ENCODE measurements around the gene ERG. TPM values are rescaled to one million over a fixed set of nuclear protein-coding genes. Genes with fewer than 3 reads are reported as not detected.

Gene ERG
- total and polyA plus RNA-seq, 2 of the 13 experiments (the other 11 are each of a cell fraction or from before 2014, with no cell fraction given), result not detected

DNA sequence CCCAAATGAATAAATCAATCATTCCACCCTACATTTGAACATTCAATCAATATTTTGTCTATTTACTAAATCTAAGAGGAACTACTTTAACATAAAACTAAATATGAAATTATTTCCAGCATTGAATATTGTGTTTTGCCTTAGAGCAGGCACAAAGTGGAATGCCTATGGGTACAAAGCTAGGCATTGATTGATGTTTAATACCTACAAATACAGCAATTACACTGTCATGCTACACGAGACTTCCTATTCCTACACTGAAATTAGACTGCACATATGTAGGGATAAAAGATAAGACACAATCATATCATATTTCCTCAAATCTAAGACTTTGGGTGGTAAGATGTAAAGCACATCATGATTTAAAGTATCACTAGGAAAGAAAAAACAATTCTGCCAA is 12.9 kb upstream of the ERG start:
- no TSS peak for BruUV-seq (replicated peaks)
- H3K9me3 ChIP-seq (ENCODE audit: low read length), result no peaks in the 10 kb centered on the region
- FAIRE-seq (no peak), DNase-seq (ENCODE audit: low spot score) (no peak), ATAC-seq (no peak)
- no peaks in the 10 kb centered on the region for H4K20me1 ChIP-seq (ENCODE audit: insufficient read depth, low read length)
- no peaks in the 10 kb centered on the region for H3K79me2 ChIP-seq (ENCODE audit: insufficient read depth, low read length)
- in situ Hi-C loops (cut with HindIII; ENCODE audit: extremely low pct_ligation_motif_present, low pct_unique_long_range_greater_than_20kb) (no loop called here), intact Hi-C loops (cut with micrococcal nuclease; ENCODE audit: unreplicated experiment) (no loop called here)
- peaks cover 13% of the 10 kb centered on the region for H3K4me1 ChIP-seq (ENCODE audit: insufficient read depth, low read length)
- H3K4me2 ChIP-seq (ENCODE audit: low read depth, low read length), result no peak overlapping the region
- H3K27ac ChIP-seq (ENCODE audit: extremely low read length, insufficient read depth, low read length), result no peak overlapping the region
- ChIA-PET POLR2A (no interaction called here), CTCF (ENCODE audit: low intra/inter-chr PET ratio, low total read pairs) (no interaction called here)
- no peak overlapping the region for H3K4me3 ChIP-seq (replicated peaks in 1 of 3; ENCODE audit: insufficient read depth in 1 of 3, low read depth in 2 of 3, low read length in 3 of 3)
- no peak overlapping the region for H2AFZ ChIP-seq (ENCODE audit: low read length)
- TF ChIP-seq ZNF337 (CRISPR knock-in tag; IDR thresholded peaks at IDR 0.05; ENCODE audit: borderline replicate concordance, low read depth) (no peak), ZBTB7A (CRISPR knock-in tag; IDR thresholded peaks at IDR 0.05) (no peak), ZNF207 (IDR thresholded peaks at IDR 0.05; ENCODE audit: borderline replicate concordance) (no peak), KLF13 (CRISPR knock-in tag; IDR thresholded peaks at IDR 0.05) (no peak), PAF1 (CRISPR knock-in tag; IDR thresholded peaks at IDR 0.05) (no peak), ZNF547 (CRISPR knock-in tag; IDR thresholded peaks at IDR 0.05) (no peak), ZNF674 (CRISPR knock-in tag; IDR thresholded peaks at IDR 0.05; ENCODE audit: low read depth) (no peak), TGIF2 (CRISPR knock-in tag; IDR thresholded peaks at IDR 0.05) (no peak), HMG20A (CRISPR knock-in tag; IDR thresholded peaks at IDR 0.05; ENCODE audit: borderline replicate concordance) (no peak), KAT8 (CRISPR knock-in tag; IDR thresholded peaks at IDR 0.05) (no peak)
- TF ChIP-seq, protein P1, sequence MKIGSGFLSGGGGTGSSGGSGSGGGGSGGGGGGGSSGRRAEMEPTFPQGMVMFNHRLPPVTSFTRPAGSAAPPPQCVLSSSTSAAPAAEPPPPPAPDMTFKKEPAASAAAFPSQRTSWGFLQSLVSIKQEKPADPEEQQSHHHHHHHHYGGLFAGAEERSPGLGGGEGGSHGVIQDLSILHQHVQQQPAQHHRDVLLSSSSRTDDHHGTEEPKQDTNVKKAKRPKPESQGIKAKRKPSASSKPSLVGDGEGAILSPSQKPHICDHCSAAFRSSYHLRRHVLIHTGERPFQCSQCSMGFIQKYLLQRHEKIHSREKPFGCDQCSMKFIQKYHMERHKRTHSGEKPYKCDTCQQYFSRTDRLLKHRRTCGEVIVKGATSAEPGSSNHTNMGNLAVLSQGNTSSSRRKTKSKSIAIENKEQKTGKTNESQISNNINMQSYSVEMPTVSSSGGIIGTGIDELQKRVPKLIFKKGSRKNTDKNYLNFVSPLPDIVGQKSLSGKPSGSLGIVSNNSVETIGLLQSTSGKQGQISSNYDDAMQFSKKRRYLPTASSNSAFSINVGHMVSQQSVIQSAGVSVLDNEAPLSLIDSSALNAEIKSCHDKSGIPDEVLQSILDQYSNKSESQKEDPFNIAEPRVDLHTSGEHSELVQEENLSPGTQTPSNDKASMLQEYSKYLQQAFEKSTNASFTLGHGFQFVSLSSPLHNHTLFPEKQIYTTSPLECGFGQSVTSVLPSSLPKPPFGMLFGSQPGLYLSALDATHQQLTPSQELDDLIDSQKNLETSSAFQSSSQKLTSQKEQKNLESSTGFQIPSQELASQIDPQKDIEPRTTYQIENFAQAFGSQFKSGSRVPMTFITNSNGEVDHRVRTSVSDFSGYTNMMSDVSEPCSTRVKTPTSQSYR (CRISPR knock-in tag; IDR thresholded peaks at IDR 0.05; ENCODE audit: borderline replicate concordance), result no peak
- TF ChIP-seq, protein P2, sequence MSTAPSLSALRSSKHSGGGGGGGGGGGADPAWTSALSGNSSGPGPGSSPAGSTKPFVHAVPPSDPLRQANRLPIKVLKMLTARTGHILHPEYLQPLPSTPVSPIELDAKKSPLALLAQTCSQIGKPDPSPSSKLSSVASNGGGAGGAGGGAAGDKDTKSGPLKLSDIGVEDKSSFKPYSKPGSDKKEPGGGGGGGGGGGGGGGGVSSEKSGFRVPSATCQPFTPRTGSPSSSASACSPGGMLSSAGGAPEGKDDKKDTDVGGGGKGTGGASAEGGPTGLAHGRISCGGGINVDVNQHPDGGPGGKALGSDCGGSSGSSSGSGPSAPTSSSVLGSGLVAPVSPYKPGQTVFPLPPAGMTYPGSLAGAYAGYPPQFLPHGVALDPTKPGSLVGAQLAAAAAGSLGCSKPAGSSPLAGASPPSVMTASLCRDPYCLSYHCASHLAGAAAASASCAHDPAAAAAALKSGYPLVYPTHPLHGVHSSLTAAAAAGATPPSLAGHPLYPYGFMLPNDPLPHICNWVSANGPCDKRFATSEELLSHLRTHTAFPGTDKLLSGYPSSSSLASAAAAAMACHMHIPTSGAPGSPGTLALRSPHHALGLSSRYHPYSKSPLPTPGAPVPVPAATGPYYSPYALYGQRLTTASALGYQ (CRISPR knock-in tag; IDR thresholded peaks at IDR 0.05), result no peak
- TF ChIP-seq, protein P3, sequence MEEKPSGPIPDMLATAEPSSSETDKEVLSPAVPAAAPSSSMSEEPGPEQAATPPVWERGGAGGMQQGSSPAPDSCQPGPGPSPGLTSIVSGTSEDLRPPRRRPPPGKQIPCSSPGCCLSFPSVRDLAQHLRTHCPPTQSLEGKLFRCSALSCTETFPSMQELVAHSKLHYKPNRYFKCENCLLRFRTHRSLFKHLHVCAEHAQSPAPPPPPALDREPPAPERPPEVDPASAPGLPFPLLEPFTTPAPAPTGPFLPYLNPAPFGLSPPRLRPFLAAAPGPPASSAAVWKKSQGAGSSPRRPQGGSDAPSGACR (CRISPR knock-in tag; IDR thresholded peaks at IDR 0.05), result no peak
- TF ChIP-seq, protein P4, sequence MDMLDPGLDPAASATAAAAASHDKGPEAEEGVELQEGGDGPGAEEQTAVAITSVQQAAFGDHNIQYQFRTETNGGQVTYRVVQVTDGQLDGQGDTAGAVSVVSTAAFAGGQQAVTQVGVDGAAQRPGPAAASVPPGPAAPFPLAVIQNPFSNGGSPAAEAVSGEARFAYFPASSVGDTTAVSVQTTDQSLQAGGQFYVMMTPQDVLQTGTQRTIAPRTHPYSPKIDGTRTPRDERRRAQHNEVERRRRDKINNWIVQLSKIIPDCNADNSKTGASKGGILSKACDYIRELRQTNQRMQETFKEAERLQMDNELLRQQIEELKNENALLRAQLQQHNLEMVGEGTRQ (IDR thresholded peaks at IDR 0.05; ENCODE audit: low read depth, low read length), result no peak
- TF ChIP-seq, protein P4 (CRISPR knock-in tag; IDR thresholded peaks at IDR 0.05; ENCODE audit: borderline replicate concordance), result no peak
- H3K9ac ChIP-seq (ENCODE audit: insufficient read depth, low read depth, low read length), result no peak overlapping the region
- WGBS (ENCODE audit: low lambda C conversion rate), result 28% methylated on average over 1 of the region's 1 CpG
- H3K36me3 ChIP-seq (replicated peaks in 1 of 2; ENCODE audit: control insufficient read depth in 1 of 2, insufficient read depth in 2 of 2, low read length in 2 of 2), result no peaks in the 10 kb centered on the region
- no peaks in the 10 kb centered on the region; a peak in 2 of 5 replicates for H3K27me3 ChIP-seq (ENCODE audit: control insufficient read depth in 1 of 2, insufficient read depth in 2 of 2, low read length in 2 of 2)

Measured in HepG2 (cell line).